GM23248 (cell line): ENCODE results near the gene SUSD3. TPM values are rescaled to one million over a fixed set of nuclear protein-coding genes. Genes with fewer than 3 reads are reported as not detected.
"Not testable (repeated sequence)": the region's sequence is repeated elsewhere in the genome, so short reads cannot be mapped to it uniquely, and the experiment has no call there.

Experiments used
- DNase-seq: peaks from one replicate; pipeline ENCODE4 v3.0.0-alpha.2; 2015
- H2AFZ ChIP-seq: fragments of 200-600 bp; sonication (generic); 2 replicates; pipeline ENCODE4 v1.6.1; 2016; ENCODE audit warnings: antibody characterized with exemption
- H3F3A ChIP-seq: fragments of 200-600 bp; sonication (generic); 2 replicates; pipeline ENCODE4 v1.6.1; 2016; ENCODE audit warnings: mild to moderate bottlenecking, antibody characterized with exemption, mixed run types; ENCODE audit not compliant: insufficient read depth
- H3K27ac ChIP-seq: fragments of 200-600 bp; sonication (generic); 2 replicates; pipeline ENCODE4 v1.5.1; 2016; ENCODE audit warnings: mild to moderate bottlenecking
- H3K27me3 ChIP-seq: fragments of 200-600 bp; sonication (generic); replicated peaks from 2 replicates; pipeline ENCODE4 v1.6.1; 2016; ENCODE audit warnings: mild to moderate bottlenecking; ENCODE audit not compliant: insufficient read depth
- H3K36me3 ChIP-seq: fragments of 200-600 bp; sonication (generic); 2 replicates; pipeline ENCODE4 v1.6.1; 2016; ENCODE audit warnings: low read depth, mild to moderate bottlenecking
- H3K4me1 ChIP-seq: fragments of 200-600 bp; sonication (generic); 2 replicates; pipeline ENCODE4 v1.6.1; 2016; ENCODE audit warnings: mild to moderate bottlenecking; ENCODE audit not compliant: insufficient read depth
- H3K4me2 ChIP-seq: fragments of 200-600 bp; sonication (generic); one replicate; pipeline ENCODE4 v1.6.1; 2016; ENCODE audit warnings: mild to moderate bottlenecking; ENCODE audit not compliant: unreplicated experiment
- H3K4me3 ChIP-seq: fragments of 200-600 bp; sonication (generic); 2 replicates; pipeline ENCODE4 v1.5.1; 2016; ENCODE audit warnings: mild to moderate bottlenecking
- H3K79me2 ChIP-seq: fragments of 200-600 bp; sonication (generic); 2 replicates; pipeline ENCODE4 v1.6.1; 2016; ENCODE audit warnings: mild to moderate bottlenecking; ENCODE audit not compliant: insufficient read depth
- H3K9ac ChIP-seq: fragments of 200-600 bp; sonication (generic); 2 replicates; pipeline ENCODE4 v1.6.1; 2016; ENCODE audit warnings: mild to moderate bottlenecking
- H3K9me2 ChIP-seq: fragments of 200-600 bp; sonication (generic); 2 replicates; pipeline ENCODE4 v1.6.1; 2016; ENCODE audit warnings: mixed run types, mild to moderate bottlenecking, moderate library complexity; ENCODE audit not compliant: insufficient read depth
- H3K9me3 ChIP-seq: fragments of 200-600 bp; sonication (generic); one replicate; pipeline ENCODE4 v1.6.1; 2017; ENCODE audit warnings: low read depth
- H4K20me1 ChIP-seq: fragments of 200-600 bp; sonication (generic); 2 replicates; pipeline ENCODE4 v1.6.0; 2016; ENCODE audit not compliant: insufficient read depth
- EZH2 ChIP-seq: fragments of 200-600 bp; sonication (generic); IDR thresholded peaks from 2 replicates; pipeline ENCODE4 v1.6.1; 2018; ENCODE audit warnings: antibody characterized with exemption, mild to moderate bottlenecking; ENCODE audit not compliant: insufficient read depth, poor library complexity, severe bottlenecking
- EZH2phosphoT487 ChIP-seq: fragments of 200-600 bp; sonication (generic); IDR thresholded peaks from 2 replicates; pipeline ENCODE4 v1.6.1; 2018; ENCODE audit warnings: antibody characterized with exemption, moderate library complexity, mild to moderate bottlenecking, low read depth; ENCODE audit not compliant: insufficient read depth
- WGBS, 2 experiments: methylation state at CpG; one replicate each; pipeline ENCODE4 v1.1.6; 2015 to 2017; ENCODE audit warnings: low lambda C conversion rate in 2 of 2, low coverage in 1 of 2; ENCODE audit errors: missing lambda C conversion rate in 2 of 2; 5-methylcytosine and 5-hydroxymethylcytosine counted together
- in situ Hi-C: fragments of 300-500 bp; cut with MboI; formaldehyde crosslinking; loops from 2 replicates; pipeline ENCODE4 v1.15.0; 2020
- polyA plus RNA-seq: library from polyadenylated mRNA; unstranded; fragments of >200 nt; fragmentation: Nextera tagmentation; extraction: Ambion mirVana; gene quantifications from 2 replicates; pipeline ENCODE4 v1.2.1, GENCODE V29; 2016
- total RNA-seq: library from RNA; depleted of rRNA; stranded (reverse); fragments of >200 nt; shearing (Covaris generic); gene quantifications from 2 replicates; pipeline ENCODE4 v1.2.3, GENCODE V29; 2014

The SUSD3 gene
- total and polyA plus RNA-seq, 2 experiments from 2014 or later = 0.43 TPM; not detected in 1

DNA sequence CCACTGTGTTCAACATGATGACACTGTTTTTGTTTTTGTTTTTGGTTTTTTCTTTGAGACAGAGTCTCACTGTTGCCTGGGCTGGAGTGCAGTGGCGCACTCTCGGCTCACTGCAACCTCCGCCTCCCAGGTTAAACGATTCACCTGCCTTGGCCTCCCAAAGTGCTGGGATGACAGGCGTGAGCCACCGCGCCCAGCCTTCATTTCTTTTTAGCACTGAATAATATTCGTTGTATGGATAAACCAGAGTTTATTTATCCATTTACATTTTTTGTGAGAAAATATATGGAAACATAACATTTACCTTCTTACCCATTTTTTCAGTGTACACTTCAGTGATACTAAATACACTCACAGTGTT, 41.8 kb downstream of the SUSD3 start:
- Histone ChIP-seq H3F3A (peaks cover 30% of the 10 kb centered on the region), H3K4me1 (peaks cover 14% of the 10 kb centered on the region), H3K36me3 (no peaks in the 10 kb centered on the region; the same call in 1 of the 2 replicates), H3K4me3 (no peak overlapping the region), H3K27ac (no peak overlapping the region), H3K9me2 (no peaks in the 10 kb centered on the region), H3K79me2 (peaks cover 84% of the 10 kb centered on the region), H3K9ac (no peak overlapping the region), H3K4me2 (no peak overlapping the region), H4K20me1 (no peaks in the 10 kb centered on the region), H2AFZ (no peak overlapping the region), H3K27me3 (no peaks in the 10 kb centered on the region), H3K9me3 (no peaks in the 10 kb centered on the region)
- WGBS, 2 experiments = 96 to 97% methylated on average over 8 of the region's 8 CpGs
- no peak for DNase-seq
- TF ChIP-seq EZH2 (no peak), EZH2phosphoT487 (no peak)
- in situ Hi-C loops = no loop called here

DNA sequence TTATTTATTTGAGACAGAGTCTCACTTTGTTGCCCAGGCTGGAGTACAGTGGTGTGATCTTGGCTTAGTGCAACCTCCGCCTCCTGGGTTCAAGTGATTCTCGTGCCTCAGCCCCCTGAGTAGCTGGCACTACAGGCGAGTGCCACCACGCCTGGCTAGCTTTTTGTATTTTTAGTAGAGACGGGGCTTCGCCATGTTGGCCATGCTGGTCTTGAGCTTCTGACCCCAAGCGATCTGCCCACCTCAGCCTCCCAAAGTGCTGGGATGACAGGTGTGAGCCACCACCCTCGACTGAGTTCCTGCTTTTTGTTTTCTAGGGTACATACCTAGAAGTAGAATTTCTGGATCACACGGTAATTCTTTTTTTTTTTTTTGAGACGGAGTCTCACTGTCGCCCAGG, 42.6 kb downstream of the SUSD3 start:
- H3K9me3 ChIP-seq, H3K36me3 ChIP-seq, H3K9ac ChIP-seq, DNase-seq, H3K4me2 ChIP-seq, H2AFZ ChIP-seq, H3K9me2 ChIP-seq, H3K27ac ChIP-seq, in situ Hi-C loops, H4K20me1 ChIP-seq, H3K4me3 ChIP-seq, H3K27me3 ChIP-seq: not testable (repeated sequence)
- H3F3A ChIP-seq = peaks cover 30% of the 10 kb centered on the region
- peaks cover 92% of the 10 kb centered on the region for H3K79me2 ChIP-seq
- 98% methylated on average over 11 of the region's 11 CpGs for WGBS, 2 experiments
- peaks cover 14% of the 10 kb centered on the region for H3K4me1 ChIP-seq

GRCh38 chr9:93105620-93106019, 47.1 kb downstream of the SUSD3 start:
- 100% methylated on average over 1 of the region's 1 CpG for WGBS, 2 experiments
- Histone ChIP-seq H3K9me2 (no peaks in the 10 kb centered on the region), H3K79me2 (peaks cover 83% of the 10 kb centered on the region), H3K9me3 (no peaks in the 10 kb centered on the region), H3K4me2 (no peak overlapping the region), H3K27me3 (no peaks in the 10 kb centered on the region), H3K4me1 (no peaks in the 10 kb centered on the region), H3K4me3 (no peak overlapping the region), H3F3A (0 out of 2 replicates have a peak, but pooled peaks cover 2% of the 10 kb centered on the region), H4K20me1 (no peaks in the 10 kb centered on the region; the same call in 1 of the 2 replicates), H3K27ac (no peak overlapping the region), H3K36me3 (no peaks in the 10 kb centered on the region; the same call in 1 of the 2 replicates), H3K9ac (no peak overlapping the region), H2AFZ (no peak overlapping the region)
- no peak for DNase-seq
- TF ChIP-seq EZH2phosphoT487 (no peak), EZH2 (no peak)
- in situ Hi-C loops = no loop called here

DNA sequence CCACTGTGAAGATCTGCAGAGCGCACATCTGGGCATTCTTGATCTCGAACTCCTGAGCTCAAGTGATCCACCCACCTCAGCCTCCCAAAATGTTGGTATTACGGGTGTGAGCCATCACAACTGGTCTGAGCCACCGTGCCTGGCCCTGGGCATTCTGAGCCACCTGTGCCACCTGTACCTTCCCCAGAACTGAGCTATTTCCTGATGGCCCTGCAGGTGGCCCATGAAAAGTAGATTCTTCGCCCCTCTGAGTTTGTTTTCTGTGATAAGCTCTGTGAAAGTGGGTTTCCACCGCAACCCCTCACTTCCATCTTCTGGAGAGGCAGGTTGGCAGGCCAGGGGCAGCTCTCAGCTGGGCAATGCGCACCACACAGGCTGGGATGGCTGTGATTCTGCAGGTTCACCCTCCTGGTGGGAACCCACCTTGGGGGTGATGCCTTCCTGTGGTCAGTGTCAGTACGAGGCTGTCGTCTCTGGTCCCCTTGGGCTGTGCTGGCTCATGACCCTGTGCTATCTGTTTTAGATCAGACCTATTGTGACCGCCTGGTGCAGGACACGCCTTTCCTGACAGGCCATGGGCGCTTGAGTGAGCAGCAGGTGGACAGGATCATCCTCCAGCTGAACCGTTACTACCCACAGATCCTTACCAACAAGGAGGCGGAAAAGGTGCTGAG, 48.8 kb downstream of the SUSD3 start:
- Histone ChIP-seq H4K20me1 (no peaks in the 10 kb centered on the region; the same call in 1 of the 2 replicates), H3K4me1 (no peaks in the 10 kb centered on the region), H3K79me2 (peaks cover 67% of the 10 kb centered on the region), H3K9me2 (no peaks in the 10 kb centered on the region), H3K4me2 (no peak overlapping the region), H3K36me3 (no peaks in the 10 kb centered on the region; the same call in 1 of the 2 replicates), H3F3A (no peaks in the 10 kb centered on the region), H3K9me3 (no peaks in the 10 kb centered on the region), H3K9ac (no peak overlapping the region), H3K27me3 (no peaks in the 10 kb centered on the region), H3K27ac (no peak overlapping the region), H3K4me3 (no peak overlapping the region), H2AFZ (no peak overlapping the region)
- DNase-seq = no peak
- TF ChIP-seq EZH2phosphoT487 = no peak
- no peak for TF ChIP-seq EZH2
- 90 to 91% methylated on average over 14 of the region's 14 CpGs for WGBS, 2 experiments
- in situ Hi-C loops = no loop called here

DNA sequence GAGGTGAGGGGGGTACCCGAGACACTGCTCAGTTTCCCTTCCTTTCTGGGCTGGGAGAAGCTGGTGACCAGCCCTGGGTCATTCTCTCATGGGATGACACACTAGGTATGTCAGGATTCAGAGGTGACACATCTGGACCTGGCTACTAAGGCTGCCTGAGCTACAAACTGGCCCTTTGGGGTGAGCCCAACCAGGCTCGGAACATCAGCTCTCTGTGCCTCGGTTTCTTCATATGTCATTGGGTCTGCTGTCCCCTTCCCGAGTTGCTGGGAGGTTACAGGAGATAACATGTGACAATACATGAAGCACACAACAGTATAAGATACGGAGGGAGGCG, 49.3 kb downstream of the SUSD3 start:
- no peak for DNase-seq
- TF ChIP-seq EZH2 = no peak
- no peak for TF ChIP-seq EZH2phosphoT487
- Histone ChIP-seq H3K4me2 (no peak overlapping the region), H3K27me3 (no peaks in the 10 kb centered on the region), H3K9ac (no peak overlapping the region), H3K27ac (no peak overlapping the region), H2AFZ (no peak overlapping the region), H3K36me3 (no peaks in the 10 kb centered on the region; the same call in 1 of the 2 replicates), H3K79me2 (peaks cover 62% of the 10 kb centered on the region), H4K20me1 (no peaks in the 10 kb centered on the region; the same call in 1 of the 2 replicates), H3K9me3 (no peaks in the 10 kb centered on the region), H3K9me2 (no peaks in the 10 kb centered on the region), H3K4me3 (no peak overlapping the region), H3K4me1 (no peaks in the 10 kb centered on the region), H3F3A (no peaks in the 10 kb centered on the region)
- WGBS, 2 experiments = 88 to 94% methylated on average over 6 of the region's 6 CpGs
- in situ Hi-C loops = no loop called here
